Body of pancreas (tissue), 4 donors: ENCODE results near the gene ANO2.

ENCODE experiments used
- POLR2A ChIP-seq, 3 donors: fragments of 450-650 bp; IDR thresholded peaks; one replicate each; pipeline ENCODE4 v1.6.1; 2016; ENCODE audit warnings: antibody characterized with exemption in 3 of 3, mild to moderate bottlenecking in 2 of 3
- TF ChIP-seq, protein P1 (sequence below), 7 experiments: fragments of 450-650 bp in 4 of 7; fragments of 200-600 bp in 3 of 7; sonication (generic) in 3 of 7; IDR thresholded peaks; one replicate each; pipeline ENCODE4 v1.5.1; 2016 to 2019; ENCODE audit warnings: antibody characterized with exemption in 7 of 7

DNA sequence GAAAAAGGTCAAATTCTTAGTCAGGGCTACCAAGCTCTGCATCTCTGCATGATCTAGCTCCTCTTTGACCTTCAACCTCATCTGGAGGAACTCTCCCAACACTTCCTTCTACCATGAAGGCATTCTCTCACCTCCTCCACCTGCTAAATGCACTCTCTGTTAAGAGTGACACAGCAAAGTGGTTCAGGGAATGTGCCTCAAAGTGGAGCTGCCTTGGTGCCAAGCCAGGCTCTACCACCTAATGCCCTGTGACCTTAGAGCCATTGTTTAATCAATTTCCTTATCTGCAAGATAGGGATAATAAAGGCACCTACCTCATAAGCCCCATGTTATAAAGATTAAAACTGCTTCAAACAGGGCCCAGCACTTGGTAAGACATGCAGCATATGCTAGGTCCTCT lies 236.7 kb downstream of the ANO2 start:
- TF ChIP-seq, protein P1, sequence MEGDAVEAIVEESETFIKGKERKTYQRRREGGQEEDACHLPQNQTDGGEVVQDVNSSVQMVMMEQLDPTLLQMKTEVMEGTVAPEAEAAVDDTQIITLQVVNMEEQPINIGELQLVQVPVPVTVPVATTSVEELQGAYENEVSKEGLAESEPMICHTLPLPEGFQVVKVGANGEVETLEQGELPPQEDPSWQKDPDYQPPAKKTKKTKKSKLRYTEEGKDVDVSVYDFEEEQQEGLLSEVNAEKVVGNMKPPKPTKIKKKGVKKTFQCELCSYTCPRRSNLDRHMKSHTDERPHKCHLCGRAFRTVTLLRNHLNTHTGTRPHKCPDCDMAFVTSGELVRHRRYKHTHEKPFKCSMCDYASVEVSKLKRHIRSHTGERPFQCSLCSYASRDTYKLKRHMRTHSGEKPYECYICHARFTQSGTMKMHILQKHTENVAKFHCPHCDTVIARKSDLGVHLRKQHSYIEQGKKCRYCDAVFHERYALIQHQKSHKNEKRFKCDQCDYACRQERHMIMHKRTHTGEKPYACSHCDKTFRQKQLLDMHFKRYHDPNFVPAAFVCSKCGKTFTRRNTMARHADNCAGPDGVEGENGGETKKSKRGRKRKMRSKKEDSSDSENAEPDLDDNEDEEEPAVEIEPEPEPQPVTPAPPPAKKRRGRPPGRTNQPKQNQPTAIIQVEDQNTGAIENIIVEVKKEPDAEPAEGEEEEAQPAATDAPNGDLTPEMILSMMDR (IDR thresholded peaks at IDR 0.05) = no peak
- TF ChIP-seq POLR2A (IDR thresholded peaks at IDR 0.05) = no peak
